Left hindlimb (tissue), 1 donor: ENCODE results near the gene FANCL.
"Not testable (repeated sequence)": the region's sequence is repeated elsewhere in the genome, so short reads cannot be mapped to it uniquely, and the experiment has no call there.

Experiments
- DNase-seq: peaks from one replicate; pipeline ENCODE4 v3.0.0-alpha.2; 2018

Gene FANCL

GRCh38 chr2:58138396-58139030 lies 102.6 kb downstream of the FANCL start:
- DNase-seq: no peak

GRCh38 chr2:58137856-58138255 lies 103.3 kb downstream of the FANCL start:
- no peak for DNase-seq

GRCh38 chr2:58137221-58137620 lies 103.9 kb downstream of the FANCL start:
- no peak for DNase-seq

- DNase-seq: no peak
Observed at GRCh38 chr2:58135861-58136260, 105.3 kb downstream of the FANCL start.

GRCh38 chr2:58133395-58133794 lies 107.7 kb downstream of the FANCL start:
- DNase-seq: no peak

DNA sequence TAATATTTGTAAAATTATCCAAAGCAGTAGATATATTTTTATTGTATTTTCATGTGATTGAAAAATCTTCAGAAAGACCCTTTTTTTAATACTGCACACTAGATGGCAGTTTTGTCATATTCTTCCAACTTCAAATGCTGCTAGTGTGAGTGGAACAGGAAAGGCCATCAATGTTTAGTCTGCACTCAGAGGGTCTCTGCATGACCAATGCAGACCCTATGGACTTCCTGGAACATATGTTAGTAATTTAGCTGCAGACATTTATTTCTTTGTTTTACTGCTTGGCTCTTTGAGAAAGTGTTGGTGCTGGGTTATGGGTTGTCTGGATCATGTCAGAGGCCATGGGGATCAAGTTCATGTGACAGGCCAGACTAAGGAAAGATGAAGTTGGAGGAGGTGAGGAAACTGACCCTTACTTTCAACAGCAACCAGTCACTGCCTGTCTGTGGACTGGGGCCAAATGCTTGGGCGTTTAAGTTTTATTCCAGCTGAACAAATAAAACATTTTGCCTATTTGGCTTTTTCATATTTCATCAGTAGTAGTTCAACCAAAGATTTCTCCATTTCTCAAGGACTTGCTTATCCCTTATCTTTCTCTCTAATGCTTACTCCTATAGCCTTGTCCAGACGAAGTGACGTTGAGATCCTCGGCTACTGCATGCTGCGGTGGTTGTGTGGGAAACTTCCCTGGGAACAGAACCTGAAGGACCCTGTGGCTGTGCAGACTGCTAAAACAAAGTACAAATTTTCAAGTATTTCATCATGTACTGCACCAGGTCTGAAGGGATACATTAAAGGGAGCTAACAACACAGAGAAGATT lies 109.7 kb downstream of the FANCL start:
- DNase-seq: no peak

DNA sequence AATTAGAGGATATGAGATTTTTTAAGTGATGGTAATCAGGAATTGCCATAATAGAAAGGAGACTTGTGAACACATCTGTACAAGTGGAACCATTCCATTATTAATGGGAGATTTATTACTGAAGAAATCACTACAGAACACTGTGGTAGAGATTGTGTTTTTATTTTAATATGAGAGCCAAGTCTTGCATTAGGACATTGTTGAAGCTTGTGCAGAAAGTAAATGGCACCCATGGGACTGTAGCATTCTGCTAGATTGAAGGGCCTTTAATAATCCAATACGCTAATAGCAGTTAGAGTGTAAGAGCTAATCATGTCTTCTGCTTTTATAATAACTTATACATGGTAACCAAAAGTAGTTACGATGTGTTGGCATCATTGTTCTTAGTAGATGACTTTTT lies 110.9 kb downstream of the FANCL start:
- no peak for DNase-seq

- no peak for DNase-seq
Observed at GRCh38 chr2:58127111-58127510, 114.0 kb downstream of the FANCL start.

- no peak for DNase-seq
Observed at GRCh38 chr2:58122540-58122939, 118.6 kb downstream of the FANCL start.

GRCh38 chr2:58122040-58122439 lies 119.1 kb downstream of the FANCL start:
- no peak for DNase-seq

GRCh38 chr2:58120626-58121229 lies 120.4 kb downstream of the FANCL start:
- DNase-seq: no peak

DNA sequence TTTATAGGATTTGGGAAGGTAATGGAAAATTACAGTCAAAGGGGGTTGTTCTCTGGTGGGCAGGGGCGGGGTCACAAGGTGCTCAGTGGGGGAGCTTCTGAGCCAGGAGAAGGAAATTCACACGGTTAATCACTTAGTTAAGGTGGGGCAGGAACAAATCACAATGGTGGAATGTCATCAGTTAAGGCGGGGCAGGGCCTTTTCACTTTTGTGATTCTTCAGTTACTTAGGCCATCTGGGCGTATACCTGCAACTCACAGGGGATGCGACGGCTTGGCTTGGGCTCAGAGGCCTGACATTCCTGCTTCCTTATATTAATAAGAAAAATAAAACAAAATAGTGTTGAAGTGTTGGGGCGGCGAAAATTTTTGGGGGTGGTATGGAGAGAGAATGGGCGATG lies 127.6 kb downstream of the FANCL start:
- not testable (repeated sequence) for DNase-seq

- DNase-seq: no peak
Observed at GRCh38 chr2:58110765-58111164, 130.4 kb downstream of the FANCL start.

DNA sequence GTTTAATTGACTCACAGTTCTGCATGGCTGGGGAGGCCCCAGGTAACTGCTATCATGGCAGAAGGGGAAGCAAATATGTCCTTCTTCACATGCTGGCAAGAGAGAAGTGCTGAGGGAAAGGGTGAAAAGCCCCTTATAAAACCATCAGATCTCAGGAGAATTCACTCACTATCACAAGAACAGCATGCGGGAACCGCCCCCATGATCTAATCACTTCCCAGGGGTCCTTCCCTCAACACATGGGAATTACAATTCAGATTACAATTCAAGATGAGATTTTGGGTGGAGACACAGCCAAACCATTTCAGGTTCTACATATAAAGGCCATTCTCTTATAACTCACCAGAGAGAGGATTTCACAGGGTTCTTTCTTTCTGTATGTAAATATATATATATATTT lies 131.6 kb downstream of the FANCL start:
- no peak for DNase-seq
